Endothelial cell (in vitro differentiated cells): ENCODE results near the gene CIAPIN1. TPM values are rescaled to one million over a fixed set of nuclear protein-coding genes. Genes with fewer than 3 reads are reported as not detected.

Source experiments
- DNase-seq: peaks from one replicate; pipeline ENCODE4 v3.0.0; 2021; ENCODE audit warnings: low spot score
- H3K27ac Mint-ChIP-seq: one replicate; pipeline ENCODE4 v1.8.0; 2021; ENCODE audit warnings: mixed read lengths, inconsistent platforms; ENCODE audit not compliant: unreplicated experiment
- H3K27me3 Mint-ChIP-seq: one replicate; pipeline ENCODE4 v1.8.0; 2021; ENCODE audit warnings: mild to moderate bottlenecking, moderate library complexity, mixed read lengths, inconsistent platforms; ENCODE audit not compliant: unreplicated experiment
- H3K36me3 Mint-ChIP-seq: one replicate; pipeline ENCODE4 v1.8.0; 2021; ENCODE audit warnings: mild to moderate bottlenecking, low read depth, mixed read lengths, inconsistent platforms; ENCODE audit not compliant: unreplicated experiment
- H3K4me1 Mint-ChIP-seq: one replicate; pipeline ENCODE4 v1.8.0; 2021; ENCODE audit warnings: mild to moderate bottlenecking, mixed read lengths, inconsistent platforms; ENCODE audit not compliant: unreplicated experiment
- H3K4me3 Mint-ChIP-seq: one replicate; pipeline ENCODE4 v1.8.0; 2021; ENCODE audit warnings: mild to moderate bottlenecking, mixed read lengths, inconsistent platforms; ENCODE audit not compliant: unreplicated experiment
- H3K9me3 Mint-ChIP-seq: one replicate; pipeline ENCODE4 v1.8.0; 2021; ENCODE audit warnings: mixed read lengths, inconsistent platforms; ENCODE audit not compliant: unreplicated experiment
- total RNA-seq: library from RNA; stranded (reverse); fragmentation: NEBNext Ultra II Directional; extraction: Animal tissue kit (Norgen Biotek cat#: 25700); gene quantifications from one replicate; pipeline ENCODE4 v1.2.1, GENCODE V29; 2021; ENCODE audit not compliant: unreplicated experiment
- TF ChIP-seq, protein P1 (sequence below): fragments of 200-600 bp; sonication (generic); IDR thresholded peaks from one replicate; pipeline ENCODE4 v1.5.0; 2021; ENCODE audit warnings: antibody characterized with exemption; ENCODE audit not compliant: unreplicated experiment

The CIAPIN1 gene
- total RNA-seq, 1 donor from 2014 or later = 82.6 TPM

DNA sequence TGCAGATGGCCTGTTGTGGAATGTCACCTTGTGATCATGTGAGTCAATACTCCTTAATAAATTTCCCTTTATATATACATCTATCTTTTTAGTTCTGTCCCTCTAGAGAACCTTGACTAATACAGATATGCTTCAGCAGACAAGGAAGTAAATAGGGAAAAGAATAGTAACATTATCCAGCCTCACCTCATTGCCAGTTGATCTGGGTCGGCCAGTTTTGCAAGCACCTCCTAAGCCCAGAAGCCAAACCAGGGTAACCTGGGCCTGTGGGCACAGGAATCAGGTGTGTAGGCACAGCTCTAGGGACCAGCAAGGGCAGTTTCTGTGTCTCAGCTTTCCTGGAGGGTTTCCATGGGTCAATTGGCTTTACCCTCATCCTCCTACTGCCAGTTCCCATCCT lies 54.5 kb downstream of the CIAPIN1 start:
- Mint-ChIP-seq H3K27me3 (peaks cover 8% of the 10 kb centered on the region), H3K4me3 (no peak overlapping the region), H3K4me1 (no peaks in the 10 kb centered on the region), H3K36me3 (no peaks in the 10 kb centered on the region), H3K9me3 (no peaks in the 10 kb centered on the region), H3K27ac (no peak overlapping the region)
- DNase-seq = no peak
- TF ChIP-seq, protein P1, sequence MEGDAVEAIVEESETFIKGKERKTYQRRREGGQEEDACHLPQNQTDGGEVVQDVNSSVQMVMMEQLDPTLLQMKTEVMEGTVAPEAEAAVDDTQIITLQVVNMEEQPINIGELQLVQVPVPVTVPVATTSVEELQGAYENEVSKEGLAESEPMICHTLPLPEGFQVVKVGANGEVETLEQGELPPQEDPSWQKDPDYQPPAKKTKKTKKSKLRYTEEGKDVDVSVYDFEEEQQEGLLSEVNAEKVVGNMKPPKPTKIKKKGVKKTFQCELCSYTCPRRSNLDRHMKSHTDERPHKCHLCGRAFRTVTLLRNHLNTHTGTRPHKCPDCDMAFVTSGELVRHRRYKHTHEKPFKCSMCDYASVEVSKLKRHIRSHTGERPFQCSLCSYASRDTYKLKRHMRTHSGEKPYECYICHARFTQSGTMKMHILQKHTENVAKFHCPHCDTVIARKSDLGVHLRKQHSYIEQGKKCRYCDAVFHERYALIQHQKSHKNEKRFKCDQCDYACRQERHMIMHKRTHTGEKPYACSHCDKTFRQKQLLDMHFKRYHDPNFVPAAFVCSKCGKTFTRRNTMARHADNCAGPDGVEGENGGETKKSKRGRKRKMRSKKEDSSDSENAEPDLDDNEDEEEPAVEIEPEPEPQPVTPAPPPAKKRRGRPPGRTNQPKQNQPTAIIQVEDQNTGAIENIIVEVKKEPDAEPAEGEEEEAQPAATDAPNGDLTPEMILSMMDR = no peak

DNA sequence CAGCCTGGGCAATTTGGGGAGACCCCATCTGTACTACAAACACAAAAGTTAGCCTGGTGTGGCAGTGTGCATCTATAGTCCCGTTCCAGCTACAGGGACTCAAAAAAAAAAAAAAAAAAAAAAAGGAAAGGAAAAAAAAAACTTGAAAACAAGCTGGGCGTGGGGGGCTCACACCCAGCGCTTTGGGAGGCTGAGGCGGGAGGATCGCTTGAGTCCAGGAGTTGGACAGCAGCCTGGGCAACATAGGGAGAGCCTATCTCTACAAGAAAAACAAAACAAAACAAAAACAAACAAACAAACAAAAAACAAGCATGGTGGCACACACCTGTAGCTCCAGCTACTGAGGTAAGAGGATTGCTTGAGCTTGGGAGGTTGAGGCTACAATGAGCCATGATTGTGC lies 55.5 kb downstream of the CIAPIN1 start:
- TF ChIP-seq, protein P1 = no peak
- H3K27ac Mint-ChIP-seq = no peak overlapping the region
- H3K4me3 Mint-ChIP-seq = no peak overlapping the region

DNA sequence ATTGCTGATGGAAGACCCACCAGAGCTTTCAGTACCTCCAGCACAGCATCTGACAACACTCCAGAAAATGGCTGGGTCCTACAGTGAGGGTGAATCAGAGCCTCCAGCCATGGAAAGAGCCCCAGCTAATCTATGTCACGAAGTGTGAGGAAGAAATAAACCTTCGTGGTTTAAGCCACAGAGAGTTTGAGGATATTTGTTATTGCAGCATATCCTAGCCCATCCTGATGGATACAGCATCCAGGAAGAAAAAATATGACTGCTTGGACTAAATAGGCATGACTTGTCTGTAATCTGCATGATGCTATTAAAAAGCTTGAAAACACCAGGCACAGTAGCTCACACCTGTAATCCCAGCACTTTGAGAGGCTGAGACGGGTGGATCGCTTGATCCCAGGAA lies 55.9 kb downstream of the CIAPIN1 start:
- peaks cover 3% of the 10 kb centered on the region for H3K4me1 Mint-ChIP-seq
- H3K4me3 Mint-ChIP-seq = no peak overlapping the region
- no peak for DNase-seq
- no peak overlapping the region for H3K27ac Mint-ChIP-seq
- TF ChIP-seq, protein P1 = no peak
- H3K36me3 Mint-ChIP-seq = no peaks in the 10 kb centered on the region
- no peaks in the 10 kb centered on the region for H3K9me3 Mint-ChIP-seq
- H3K27me3 Mint-ChIP-seq = peaks cover 10% of the 10 kb centered on the region

More for the DNA sequence above, 55.5 kb downstream of the CIAPIN1 start:
- Mint-ChIP-seq H3K9me3 (no peaks in the 10 kb centered on the region), H3K4me1 (no peaks in the 10 kb centered on the region), H3K36me3 (no peaks in the 10 kb centered on the region), H3K27me3 (peaks cover 10% of the 10 kb centered on the region)
- DNase-seq = no peak

DNA sequence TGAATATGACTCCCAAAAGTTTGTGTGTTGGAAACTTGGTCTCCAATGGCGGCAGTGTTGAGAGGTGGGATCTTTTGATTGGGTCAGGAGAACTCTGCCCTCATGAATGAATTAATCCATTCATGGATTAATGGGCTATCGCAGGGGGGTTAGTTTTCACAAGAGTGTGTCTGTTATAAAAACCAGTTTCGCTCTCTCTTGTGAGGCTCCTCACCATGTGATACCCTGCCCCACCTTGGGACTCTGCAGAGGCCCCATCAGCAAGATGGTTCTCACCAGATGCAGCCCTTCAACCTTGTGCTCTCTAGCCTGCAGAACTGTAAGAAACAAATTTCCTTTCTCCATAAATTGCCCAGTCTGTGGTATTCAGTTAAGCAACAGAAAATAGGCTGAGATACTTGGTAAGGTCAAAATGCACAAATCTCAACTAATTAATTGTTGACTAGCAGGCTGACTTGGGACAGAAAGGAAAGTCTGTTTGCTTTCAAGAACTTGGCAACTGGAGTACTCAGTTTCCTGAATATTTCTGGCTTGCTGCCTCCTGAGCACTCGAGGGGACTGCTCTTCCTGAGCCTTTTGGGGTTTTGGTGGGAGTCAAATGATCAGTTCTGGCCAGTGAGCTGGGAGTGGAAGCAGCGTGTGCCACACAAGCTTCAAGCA lies 56.4 kb downstream of the CIAPIN1 start:
- H3K4me1 Mint-ChIP-seq = peaks cover 3% of the 10 kb centered on the region
- no peak overlapping the region for H3K27ac Mint-ChIP-seq
- no peaks in the 10 kb centered on the region for H3K36me3 Mint-ChIP-seq
- H3K9me3 Mint-ChIP-seq = no peaks in the 10 kb centered on the region
- DNase-seq = no peak
- TF ChIP-seq, protein P1 = no peak
- H3K27me3 Mint-ChIP-seq = peaks cover 10% of the 10 kb centered on the region
- no peak overlapping the region for H3K4me3 Mint-ChIP-seq

DNA sequence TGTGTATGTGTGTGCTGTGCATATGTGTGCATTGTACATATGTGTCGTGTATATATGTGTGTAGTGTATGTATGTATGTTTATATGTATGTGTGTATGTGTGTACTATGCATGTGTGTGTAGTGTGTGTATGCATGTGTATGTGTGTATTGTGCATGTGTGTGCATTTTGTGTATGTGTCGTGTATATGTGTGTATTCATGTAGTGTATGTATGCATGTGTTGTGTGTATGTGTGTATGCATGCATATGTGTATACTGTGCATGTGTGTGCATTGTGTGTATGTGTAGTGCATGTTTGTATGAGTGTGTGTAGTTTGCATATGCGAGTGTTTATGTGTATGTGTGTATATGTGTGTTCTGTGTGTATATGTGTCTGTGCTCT lies 58.1 kb downstream of the CIAPIN1 start:
- peaks cover 3% of the 10 kb centered on the region for H3K4me1 Mint-ChIP-seq
- H3K9me3 Mint-ChIP-seq = no peaks in the 10 kb centered on the region
- no peak overlapping the region for H3K4me3 Mint-ChIP-seq
- H3K36me3 Mint-ChIP-seq = no peaks in the 10 kb centered on the region
- TF ChIP-seq, protein P1 = no peak
- no peak overlapping the region for H3K27ac Mint-ChIP-seq
- peaks cover 12% of the 10 kb centered on the region for H3K27me3 Mint-ChIP-seq
- DNase-seq = no peak
